ENCODE data around the gene HECTD4. TPM values are rescaled to one million over a fixed set of nuclear protein-coding genes. Genes with fewer than 3 reads are reported as not detected.
A peak's percentile ranks its signal among the peaks of the same experiment; 100 is the strongest.

HECTD4 gene
- total and polyA plus RNA-seq, 9 of the 15 experiments (the other 6 are each of a cell fraction or from before 2014, with no cell fraction given): 3.5 to 33.3 (median 13.5) TPM

DNA sequence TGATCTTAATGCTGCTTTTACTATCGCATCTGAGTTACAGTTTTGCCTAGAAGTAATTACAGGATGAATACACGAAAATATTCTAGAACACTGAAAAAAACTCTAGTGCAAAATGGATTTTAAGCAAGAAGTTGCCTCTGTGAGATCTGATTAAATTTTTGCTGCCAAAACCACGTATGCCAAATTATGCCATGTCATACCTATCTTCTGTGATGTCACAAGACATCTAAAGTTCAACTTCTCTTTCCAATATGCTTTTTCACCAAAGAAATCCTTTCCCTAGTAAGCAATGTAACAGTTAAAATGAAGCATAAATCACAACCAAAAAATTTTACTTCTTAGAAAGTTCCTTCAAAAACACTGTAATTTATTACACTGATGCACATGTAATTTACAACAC, 39.6 kb downstream of the HECTD4 start (continued):
- TF ChIP-seq ZNF184 (CRISPR knock-in tag; IDR thresholded peaks at IDR 0.05) (no peak), ESRRB (CRISPR knock-in tag; IDR thresholded peaks at IDR 0.05; ENCODE audit: borderline replicate concordance) (no peak), SMARCA4 (IDR thresholded peaks at IDR 0.05) (peak; percentile 50; the same call in 1 of the 2 replicates), ZNF253 (CRISPR knock-in tag; conservative IDR thresholded peaks at IDR 0.05) (no peak), SOX6 (IDR thresholded peaks at IDR 0.05) (no peak), PBX2 (CRISPR knock-in tag; IDR thresholded peaks at IDR 0.05; ENCODE audit: low read depth) (no peak), PBX2 (tag; conservative IDR thresholded peaks at IDR 0.05; ENCODE audit: low read depth) (peak; percentile 64), CREM (IDR thresholded peaks at IDR 0.05; ENCODE audit: low read depth) (peak; percentile 83), PCBP2 (IDR thresholded peaks at IDR 0.05; ENCODE audit: low read depth, low read length, poor library complexity, severe bottlenecking) (no peak), ZEB2 (IDR thresholded peaks at IDR 0.05) (no peak), NFXL1 (CRISPR knock-in tag; IDR thresholded peaks at IDR 0.05) (no peak), ZNF3 (CRISPR knock-in tag; IDR thresholded peaks at IDR 0.05) (no peak), HNRNPL (IDR thresholded peaks at IDR 0.05; ENCODE audit: low read depth, low read length) (no peak), RHOXF2B (CRISPR knock-in tag; conservative IDR thresholded peaks at IDR 0.05) (no peak), ZSCAN32 (CRISPR knock-in tag; IDR thresholded peaks at IDR 0.05) (no peak), CREB1 (IDR thresholded peaks at IDR 0.05) (peak; percentile 81), CREB1 (CRISPR knock-in tag; IDR thresholded peaks at IDR 0.05) (peak; percentile 64; the same call in 1 of the 2 replicates), ZNF592 (IDR thresholded peaks at IDR 0.05) (0 out of 2 replicates have a peak, but pooled peaks have one; percentile 30), MAFF (IDR thresholded peaks at IDR 0.05; ENCODE audit: low read length) (peak; percentile 89), ARID1B (IDR thresholded peaks at IDR 0.05) (0 out of 2 replicates have a peak, but pooled peaks have one; percentile 12)
- TF ChIP-seq, protein P1, sequence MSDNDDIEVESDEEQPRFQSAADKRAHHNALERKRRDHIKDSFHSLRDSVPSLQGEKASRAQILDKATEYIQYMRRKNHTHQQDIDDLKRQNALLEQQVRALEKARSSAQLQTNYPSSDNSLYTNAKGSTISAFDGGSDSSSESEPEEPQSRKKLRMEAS (CRISPR knock-in tag; IDR thresholded peaks at IDR 0.05): no peak
- TF ChIP-seq, protein P2, sequence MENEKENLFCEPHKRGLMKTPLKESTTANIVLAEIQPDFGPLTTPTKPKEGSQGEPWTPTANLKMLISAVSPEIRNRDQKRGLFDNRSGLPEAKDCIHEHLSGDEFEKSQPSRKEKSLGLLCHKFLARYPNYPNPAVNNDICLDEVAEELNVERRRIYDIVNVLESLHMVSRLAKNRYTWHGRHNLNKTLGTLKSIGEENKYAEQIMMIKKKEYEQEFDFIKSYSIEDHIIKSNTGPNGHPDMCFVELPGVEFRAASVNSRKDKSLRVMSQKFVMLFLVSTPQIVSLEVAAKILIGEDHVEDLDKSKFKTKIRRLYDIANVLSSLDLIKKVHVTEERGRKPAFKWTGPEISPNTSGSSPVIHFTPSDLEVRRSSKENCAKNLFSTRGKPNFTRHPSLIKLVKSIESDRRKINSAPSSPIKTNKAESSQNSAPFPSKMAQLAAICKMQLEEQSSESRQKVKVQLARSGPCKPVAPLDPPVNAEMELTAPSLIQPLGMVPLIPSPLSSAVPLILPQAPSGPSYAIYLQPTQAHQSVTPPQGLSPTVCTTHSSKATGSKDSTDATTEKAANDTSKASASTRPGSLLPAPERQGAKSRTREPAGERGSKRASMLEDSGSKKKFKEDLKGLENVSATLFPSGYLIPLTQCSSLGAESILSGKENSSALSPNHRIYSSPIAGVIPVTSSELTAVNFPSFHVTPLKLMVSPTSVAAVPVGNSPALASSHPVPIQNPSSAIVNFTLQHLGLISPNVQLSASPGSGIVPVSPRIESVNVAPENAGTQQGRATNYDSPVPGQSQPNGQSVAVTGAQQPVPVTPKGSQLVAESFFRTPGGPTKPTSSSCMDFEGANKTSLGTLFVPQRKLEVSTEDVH (IDR thresholded peaks at IDR 0.05; ENCODE audit: low read depth, partially characterized antibody): no peak

Measured in K562 (cell line).